NCI-H146 treated with DMSO at 0.1 percent for 48 hours (cell line): ENCODE results near the gene SLC14A1.

Source experiments
- DNase-seq: peaks from one replicate; lab custom pipeline; 2025; ENCODE audit not compliant: unreplicated experiment; lab: John Stamatoyannopoulos, UW

Gene SLC14A1

GRCh38 chr18:45793264-45793965 lies 69.4 kb downstream of the SLC14A1 start:
- DNase-seq: no peak

GRCh38 chr18:45801416-45802004 lies 77.5 kb downstream of the SLC14A1 start:
- no peak for DNase-seq
